GM12892 (cell line): ENCODE measurements around the gene TMEM97.

Source experiments
- DNase-seq: peaks from one replicate; pipeline ENCODE4 v3.0.0; 2011; ENCODE audit not compliant: insufficient read length
- FAIRE-seq: peaks from 2 replicates; lab custom pipeline; 2011; peaks lifted over from hg19 to GRCh38; lab: Jason Lieb, UNC
- POLR2A ChIP-seq: IDR thresholded peaks from 2 replicates; pipeline ENCODE4 v1.6.1; 2011; ENCODE audit warnings: low read depth, low read length, control low read depth
- POLR2AphosphoS5 ChIP-seq: IDR thresholded peaks from 2 replicates; pipeline ENCODE4 v1.6.1; 2011; ENCODE audit warnings: low read depth, low read length, control low read depth
- TAF1 ChIP-seq: IDR thresholded peaks from 2 replicates; pipeline ENCODE4 v1.6.1; 2011; ENCODE audit warnings: low read depth, mild to moderate bottlenecking, control low read depth, low read length, borderline replicate concordance

TMEM97 gene

DNA sequence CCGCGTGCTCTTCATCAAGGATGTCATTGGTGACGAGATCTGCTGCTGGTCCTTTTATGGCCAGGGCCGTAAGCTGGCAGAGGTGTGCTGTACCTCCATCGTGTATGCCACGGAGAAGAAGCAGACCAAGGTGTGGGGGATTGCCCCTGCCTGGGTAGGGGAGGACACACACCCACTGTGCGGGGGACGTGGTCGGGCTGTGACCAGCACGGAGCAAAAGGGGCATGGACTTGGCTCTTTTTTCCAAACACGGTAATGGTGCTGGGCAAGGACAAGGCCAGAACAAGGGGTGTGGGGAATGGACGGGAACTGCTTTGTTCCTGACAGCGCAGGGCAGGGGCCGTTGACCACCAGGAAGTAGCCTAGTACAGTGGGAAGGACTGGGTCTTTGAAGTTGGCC is 23.3 kb downstream of the TMEM97 start:
- DNase-seq (no peak), FAIRE-seq (no peak)
- TF ChIP-seq POLR2A (no peak), TAF1 (no peak), POLR2AphosphoS5 (no peak)

DNA sequence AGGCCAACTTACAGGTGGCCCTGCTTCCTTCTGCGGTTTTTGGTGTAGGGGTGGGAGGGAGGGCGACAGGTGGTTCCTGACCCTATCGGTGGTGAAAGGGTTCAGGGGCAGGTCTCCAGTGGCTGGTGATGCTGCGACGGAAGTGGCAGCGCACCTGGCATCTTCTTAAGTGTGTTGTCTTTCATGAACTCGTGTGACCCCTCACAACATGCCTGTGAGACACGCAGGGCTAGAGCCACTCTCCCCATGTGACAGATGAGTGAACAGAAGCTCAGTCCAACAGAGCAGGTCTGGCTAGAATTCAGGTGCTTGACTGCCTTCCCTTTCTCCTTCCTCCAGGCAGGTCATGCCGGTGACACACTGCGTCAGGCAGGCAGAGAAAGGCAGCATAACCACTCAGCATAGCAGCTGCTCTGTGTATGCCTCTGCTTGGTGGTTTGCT is 24.5 kb downstream of the TMEM97 start:
- FAIRE-seq: no peak
- TF ChIP-seq POLR2A (no peak; the same call in 1 of the 2 replicates), TAF1 (no peak), POLR2AphosphoS5 (no peak)
- DNase-seq: no peak

DNA sequence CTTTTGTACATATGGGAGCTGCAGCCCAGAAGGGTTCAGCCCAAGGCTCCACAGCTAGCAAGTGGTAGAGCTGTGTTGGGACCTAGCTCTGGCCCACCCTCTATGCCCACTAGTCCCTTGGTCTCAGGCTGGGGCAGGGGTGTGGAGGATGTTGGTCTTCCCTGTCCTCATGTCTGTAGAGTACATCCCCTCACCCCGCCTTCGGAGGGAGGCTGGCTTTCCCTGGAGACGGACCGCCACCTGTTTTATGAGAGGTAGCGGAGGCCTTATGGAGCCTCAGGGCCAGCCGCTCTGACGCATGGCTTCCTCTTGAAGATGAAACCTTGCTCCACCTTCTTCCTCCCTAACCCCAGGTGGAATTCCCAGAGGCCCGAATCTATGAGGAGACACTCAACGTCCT is 25.0 kb downstream of the TMEM97 start:
- DNase-seq (no peak), FAIRE-seq (no peak)
- no peak; the same call in 1 of the 2 replicates for TF ChIP-seq POLR2AphosphoS5
- TF ChIP-seq POLR2A: peak; percentile 29; the same call in 1 of the 2 replicates

DNA sequence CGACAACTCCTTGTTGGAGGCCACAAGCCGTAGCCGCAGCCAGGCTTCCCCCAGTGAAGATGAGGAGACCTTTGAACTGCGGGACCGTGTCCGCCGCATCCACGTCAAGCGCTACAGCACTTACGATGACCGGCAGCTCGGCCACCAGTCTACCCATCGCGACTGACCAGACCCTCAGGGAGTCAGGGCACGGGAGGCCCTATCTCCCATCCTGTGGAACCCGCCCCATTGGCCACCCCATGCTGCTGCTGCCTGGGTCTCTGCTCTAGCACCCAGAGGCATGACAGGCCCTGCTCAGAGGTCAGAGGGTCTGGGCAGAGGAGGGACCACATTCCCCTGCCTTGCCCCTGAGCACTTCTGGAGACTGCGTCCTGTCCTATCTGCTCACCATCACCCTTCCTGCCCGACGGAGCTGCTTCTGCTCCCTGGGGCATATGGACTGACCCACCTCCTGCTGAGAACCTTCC is 25.5 kb downstream of the TMEM97 start:
- FAIRE-seq: no peak
- no peak for DNase-seq
- no peak for TF ChIP-seq POLR2AphosphoS5
- no peak for TF ChIP-seq TAF1
- no peak for TF ChIP-seq POLR2A

DNA sequence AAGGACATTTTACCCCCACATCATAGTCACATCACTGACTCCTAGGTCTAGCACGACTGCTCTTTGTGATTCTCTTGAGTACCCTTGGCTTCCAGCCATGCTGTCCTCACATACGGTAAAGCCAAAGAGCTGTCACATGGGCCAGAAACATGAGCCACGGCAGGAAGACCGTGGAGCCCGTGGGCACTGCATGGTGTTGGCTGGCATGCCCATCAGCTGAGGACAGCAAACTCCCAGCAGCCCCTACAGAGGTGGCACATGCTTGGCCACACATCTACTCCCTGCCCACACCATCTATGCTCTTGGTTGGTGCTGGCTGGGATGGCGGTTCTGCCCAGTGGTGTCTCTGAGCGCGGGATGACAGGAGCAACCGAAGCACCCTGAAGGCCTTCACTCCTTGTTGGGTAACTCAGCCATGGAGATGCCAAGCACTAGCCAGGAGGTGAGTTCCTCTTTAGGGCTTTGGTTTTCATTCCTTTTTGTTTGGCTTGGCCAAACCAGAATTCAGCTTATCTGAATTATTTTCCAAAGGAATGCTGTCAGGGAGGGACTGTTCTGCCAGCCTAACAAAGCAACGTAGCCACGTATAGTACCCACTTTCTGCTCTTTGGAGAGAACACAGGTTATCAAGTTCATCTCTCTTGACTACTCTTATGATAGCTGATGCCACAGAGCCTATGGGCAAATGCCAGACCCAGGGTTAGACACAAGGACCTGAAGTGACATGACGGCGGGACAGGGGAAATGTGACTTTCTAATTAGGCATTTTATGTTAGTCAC is 26.6 kb downstream of the TMEM97 start:
- TF ChIP-seq POLR2AphosphoS5 (peak; percentile 48; the same call in 1 of the 2 replicates), POLR2A (no peak)
- DNase-seq: no peak

DNA sequence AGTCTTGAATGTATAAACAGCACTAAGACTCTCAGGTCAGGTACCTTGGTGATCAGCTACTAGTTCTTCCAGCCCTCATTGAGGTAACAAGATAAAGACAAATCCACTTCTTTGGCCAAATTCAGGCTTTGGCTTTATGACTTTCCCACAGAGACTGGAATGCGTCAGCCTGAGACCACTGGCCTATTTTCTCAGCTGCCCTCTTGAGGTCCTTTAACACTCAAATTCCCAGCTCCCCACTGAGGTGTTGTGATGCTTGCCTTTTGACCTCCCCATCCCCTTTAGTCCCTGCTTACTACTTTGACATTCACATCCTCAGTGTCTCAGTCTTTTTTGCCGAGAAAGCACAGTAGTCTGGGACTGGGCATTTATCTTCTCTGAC is 27.2 kb downstream of the TMEM97 start:
- TF ChIP-seq POLR2A: no peak
- no peak for TF ChIP-seq POLR2AphosphoS5
- TF ChIP-seq TAF1: no peak
- FAIRE-seq: no peak
- DNase-seq: no peak

More for the DNA sequence above, 26.6 kb downstream of the TMEM97 start:
- no peak for FAIRE-seq

DNA sequence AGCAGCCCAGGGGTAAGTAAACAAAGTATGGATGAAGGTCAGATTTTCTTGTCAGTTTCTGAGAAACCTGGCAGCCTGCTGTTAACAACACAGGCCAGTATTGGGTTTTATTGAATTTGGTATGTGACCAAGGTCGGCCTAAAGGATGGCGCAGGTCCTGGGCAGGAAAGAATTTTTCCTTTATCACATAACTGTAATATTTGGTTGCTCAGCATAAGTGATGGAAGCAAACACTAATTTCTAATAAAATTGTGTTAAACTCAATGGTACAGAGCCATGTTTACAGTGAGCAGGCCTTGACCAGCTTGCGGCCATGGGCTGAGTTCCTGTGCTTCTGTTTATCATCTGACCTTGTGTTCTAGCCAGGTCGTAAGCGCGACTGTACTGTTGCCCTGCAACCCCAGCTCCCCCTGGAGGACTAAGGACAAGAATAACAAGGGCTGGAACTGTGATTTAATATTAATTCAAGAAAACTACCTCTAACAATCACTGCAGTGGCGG is 27.8 kb downstream of the TMEM97 start:
- no peak for FAIRE-seq
- TF ChIP-seq POLR2A (no peak), TAF1 (no peak), POLR2AphosphoS5 (no peak)
- DNase-seq: no peak

DNA sequence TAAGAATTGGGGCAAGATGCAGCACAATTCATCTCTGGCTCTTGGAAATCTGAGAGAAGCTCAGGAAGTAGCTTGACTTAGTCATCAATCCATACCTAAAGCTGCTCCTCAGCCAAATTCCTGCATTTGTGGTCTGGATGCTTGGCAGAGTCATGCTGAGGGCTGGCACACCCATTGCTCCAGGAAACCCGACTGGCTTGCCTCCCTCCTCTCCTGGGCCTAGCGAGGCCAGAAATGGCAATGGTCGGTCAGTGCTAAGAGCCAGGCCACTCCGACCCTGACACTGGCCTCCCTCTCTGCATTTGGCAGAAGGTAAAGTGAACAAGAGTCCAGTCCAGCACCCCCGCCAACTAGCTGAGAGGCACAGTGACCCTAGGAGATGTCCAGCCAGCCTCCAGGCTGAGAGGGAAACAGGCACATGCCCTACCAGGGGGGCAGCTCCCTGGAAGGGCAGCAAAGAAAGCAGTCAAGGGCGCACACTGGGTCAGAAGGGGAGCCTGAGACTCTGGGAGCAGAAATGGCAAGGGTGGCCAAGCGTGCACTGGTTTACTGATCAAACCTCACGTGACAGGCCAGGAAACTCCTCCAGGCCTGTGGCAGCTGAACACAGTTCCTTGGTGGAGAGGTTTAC is 28.4 kb downstream of the TMEM97 start:
- DNase-seq (no peak), FAIRE-seq (no peak)
- TF ChIP-seq POLR2A: no peak
- TF ChIP-seq TAF1: no peak
- TF ChIP-seq POLR2AphosphoS5: 0 out of 2 replicates have a peak, but pooled peaks have one; percentile 29

DNA sequence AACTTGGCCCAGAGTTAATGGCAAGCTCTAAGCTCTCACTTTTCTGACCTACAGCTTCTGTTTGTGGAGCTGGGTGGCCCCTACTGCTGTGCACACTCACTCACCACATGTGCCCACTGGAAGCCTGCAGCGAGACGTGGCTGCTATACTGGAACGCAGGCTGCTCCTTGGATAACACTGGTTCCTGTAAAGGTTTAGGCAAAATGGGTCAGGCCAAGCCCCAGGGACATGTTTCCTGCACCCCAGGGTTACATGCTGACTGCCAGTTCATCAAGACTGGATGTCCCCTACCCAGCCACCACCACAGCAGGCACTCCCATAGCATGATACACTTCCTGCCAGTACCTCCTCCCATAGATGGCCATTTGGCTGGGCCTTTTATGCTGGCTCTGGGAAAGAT is 30.0 kb downstream of the TMEM97 start:
- FAIRE-seq: no peak
- no peak for TF ChIP-seq POLR2AphosphoS5
- TF ChIP-seq TAF1: no peak
- no peak for TF ChIP-seq POLR2A
- DNase-seq: no peak

DNA sequence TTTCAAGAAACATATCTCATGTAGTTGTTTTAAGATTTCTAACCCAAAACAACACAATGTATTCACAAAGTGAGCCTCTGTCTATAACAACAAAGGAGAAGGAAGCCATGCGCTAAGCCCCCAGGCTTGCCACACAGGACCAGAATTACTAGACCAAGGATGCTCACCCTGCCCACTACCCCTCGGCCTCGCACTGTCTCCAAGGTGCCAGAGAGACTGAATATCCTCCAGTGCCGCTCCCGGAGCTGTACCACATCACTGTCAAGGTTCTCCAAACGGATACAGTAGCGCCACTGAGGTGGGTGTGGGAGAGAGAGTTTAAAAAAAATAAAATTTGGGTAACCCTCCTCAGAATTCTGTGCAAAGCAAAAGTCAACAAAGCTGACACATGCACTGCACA is 31.3 kb downstream of the TMEM97 start:
- TF ChIP-seq POLR2A: no peak
- no peak for TF ChIP-seq TAF1
- TF ChIP-seq POLR2AphosphoS5: no peak
- FAIRE-seq (no peak), DNase-seq (no peak)

DNA sequence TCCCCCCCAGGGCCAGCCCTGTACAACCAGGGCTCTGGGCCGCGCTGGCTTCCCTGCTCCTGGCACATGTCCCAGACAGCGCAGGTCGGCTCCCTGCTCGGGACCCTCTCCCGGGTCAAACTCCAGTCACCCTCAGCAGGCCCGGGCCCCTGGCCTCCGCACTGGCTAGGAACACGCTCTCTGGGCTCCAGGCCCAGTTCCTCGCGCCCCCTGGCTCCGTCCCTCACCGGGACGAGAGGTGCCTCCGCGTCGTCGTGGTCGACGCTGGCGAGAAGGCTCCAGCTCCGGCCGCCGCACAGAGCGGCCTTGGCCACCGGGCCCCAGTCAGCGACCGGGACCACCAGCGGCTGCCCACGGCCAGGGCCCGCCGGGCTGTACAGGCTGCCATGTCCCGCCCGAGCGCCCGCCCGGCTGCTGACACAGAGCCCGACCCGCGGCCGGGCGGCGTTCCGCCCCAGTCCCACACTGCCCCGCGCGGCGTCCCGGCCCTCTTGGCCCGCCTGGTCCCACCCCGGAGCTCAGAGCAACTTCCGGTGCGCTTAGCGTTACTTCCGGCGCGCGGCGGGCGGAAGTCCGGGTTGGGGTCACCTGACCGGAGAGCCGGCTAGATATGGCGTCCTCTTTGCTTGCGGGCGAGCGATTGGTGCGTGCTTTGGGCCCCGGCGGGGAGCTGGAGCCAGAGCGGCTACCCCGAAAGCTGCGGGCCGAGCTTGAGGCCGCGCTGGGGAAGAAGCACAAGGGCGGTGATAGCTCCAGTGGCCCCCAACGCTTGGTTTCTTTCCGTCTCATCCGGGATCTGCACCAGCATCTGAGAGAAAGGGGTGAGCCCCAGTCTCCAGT is 38.3 kb downstream of the TMEM97 start, which contains the start of gene POLDIP2:
POLDIP2 (minus strand) TSS at position 467 of the 840 bp plus-strand sequence; CDS start at position 388, 79 bp downstream.
- DNase-seq: peak; percentile 97
- TF ChIP-seq POLR2AphosphoS5 (peak; percentile 77), TAF1 (peak; percentile 72), POLR2A (peak; percentile 95; the same call in 1 of the 2 replicates)
- peak; percentile 98 for FAIRE-seq
